ENCODE results near the gene MAN1A1. TPM values are rescaled to one million over a fixed set of nuclear protein-coding genes. Genes with fewer than 3 reads are reported as not detected.

MAN1A1 gene
- total RNA-seq, 1 donor from 2014 or later = 18.3 TPM

DNA sequence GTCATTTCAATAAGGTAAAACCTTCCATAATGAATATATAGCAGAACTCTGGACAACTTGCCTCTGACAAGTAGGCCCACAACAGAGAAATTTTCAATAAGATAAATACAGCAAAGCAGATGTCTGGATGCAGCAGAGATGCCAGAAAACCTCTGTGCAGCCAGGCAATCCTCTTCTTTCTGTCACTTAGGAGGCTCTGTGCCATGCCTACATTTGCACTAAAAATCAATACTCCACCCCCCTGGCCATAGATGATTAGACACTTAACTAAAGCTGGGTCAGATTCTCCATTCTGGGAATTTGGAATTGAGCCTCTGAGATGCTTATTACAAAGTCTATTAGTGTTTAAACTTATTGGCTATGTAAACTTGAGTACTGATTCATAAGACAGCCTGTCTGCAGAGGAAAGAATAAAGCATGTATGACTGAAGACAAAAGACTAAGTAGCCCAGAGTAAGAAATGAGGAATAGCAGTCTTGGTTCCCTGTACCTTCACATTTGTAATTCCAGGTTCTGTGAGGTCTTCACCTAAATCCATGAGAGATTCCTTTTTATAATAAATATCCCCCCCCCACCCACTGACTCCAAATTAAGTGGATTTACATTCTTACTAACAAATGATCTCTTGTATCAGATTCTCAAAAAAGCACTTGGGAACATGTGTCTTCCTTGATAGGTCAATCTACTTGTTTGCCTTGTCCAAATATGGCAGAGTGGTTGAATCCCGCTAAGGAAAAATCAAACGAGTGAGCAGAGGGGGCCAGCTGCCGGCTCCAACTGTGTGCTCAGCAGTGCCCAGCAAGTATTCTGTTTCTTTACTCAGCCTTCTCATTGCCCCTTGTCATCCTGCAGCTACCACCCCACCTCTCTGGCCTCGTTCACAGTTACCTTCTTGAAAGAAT lies 20.4 kb downstream of the MAN1A1 start:
- intact Hi-C loops (cut with micrococcal nuclease) = no loop called here
- ATAC-seq (no peak), DNase-seq (no peak)

- no peak for DNase-seq
- intact Hi-C loops (cut with micrococcal nuclease) = no loop called here
- ATAC-seq = no peak
Measured at GRCh38 chr6:119328254-119328653, 21.3 kb downstream of the MAN1A1 start.

GRCh38 chr6:119327810-119328209 lies 21.8 kb downstream of the MAN1A1 start:
- intact Hi-C loops (cut with micrococcal nuclease) = no loop called here
- DNase-seq (no peak), ATAC-seq (no peak)

GRCh38 chr6:119326291-119327005 lies 23.1 kb downstream of the MAN1A1 start:
- no peak for ATAC-seq
- intact Hi-C loops (cut with micrococcal nuclease) = no loop called here
- DNase-seq = no peak

GRCh38 chr6:119325559-119326265 lies 23.8 kb downstream of the MAN1A1 start:
- no peak for ATAC-seq
- intact Hi-C loops (cut with micrococcal nuclease) = no loop called here
- DNase-seq = no peak

GRCh38 chr6:119324718-119325117 lies 24.8 kb downstream of the MAN1A1 start:
- no peak for DNase-seq
- intact Hi-C loops (cut with micrococcal nuclease) = no loop called here
- ATAC-seq = peak; percentile 24

DNA sequence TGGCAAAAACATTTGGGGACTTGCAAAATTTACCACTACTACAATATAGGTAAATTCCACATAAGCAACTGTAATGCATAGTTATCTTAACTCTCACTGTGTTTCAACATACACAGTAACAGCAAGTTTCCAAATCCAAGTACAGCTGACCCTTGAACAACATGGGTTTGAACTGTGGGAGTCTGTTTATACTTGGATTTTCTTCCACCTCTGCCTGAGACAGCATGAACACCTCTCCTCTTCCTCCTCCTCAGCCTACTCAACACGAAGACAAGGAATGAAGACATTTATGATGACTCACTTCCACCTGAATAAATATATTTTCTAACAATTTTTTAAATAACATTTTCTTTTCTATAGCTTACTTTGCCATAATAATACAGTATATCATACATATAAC lies 25.6 kb downstream of the MAN1A1 start:
- ATAC-seq = no peak
- no peak for DNase-seq
- intact Hi-C loops (cut with micrococcal nuclease) = no loop called here

DNA sequence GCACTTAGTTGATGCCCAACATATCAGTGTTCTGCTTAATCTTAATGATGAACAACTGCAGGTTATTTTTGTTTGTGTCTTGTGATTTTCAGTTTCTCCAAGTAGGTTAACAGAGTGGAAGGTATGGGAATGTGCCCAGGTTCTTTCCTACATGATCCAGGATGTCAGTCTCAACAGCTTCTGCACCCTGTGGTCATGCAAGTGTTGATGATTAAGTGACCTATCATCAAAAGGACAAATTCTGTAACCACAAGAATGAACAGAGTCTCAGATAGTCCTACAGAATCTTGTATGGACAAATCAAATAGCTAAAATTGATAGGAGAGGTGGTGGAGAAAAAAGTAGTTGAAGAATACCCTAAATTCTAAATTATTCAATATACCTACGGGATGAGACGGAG lies 26.1 kb downstream of the MAN1A1 start:
- intact Hi-C loops (cut with micrococcal nuclease) = no loop called here
- DNase-seq (no peak), ATAC-seq (peak; percentile 27)

- intact Hi-C loops (cut with micrococcal nuclease) = no loop called here
- peak; percentile 51 for ATAC-seq
- no peak for DNase-seq
Measured at GRCh38 chr6:119322715-119323350, 26.7 kb downstream of the MAN1A1 start.

- ATAC-seq (peak; percentile 19), DNase-seq (no peak)
- intact Hi-C loops (cut with micrococcal nuclease) = no loop called here
Measured at GRCh38 chr6:119322034-119322433, 27.5 kb downstream of the MAN1A1 start.

- ATAC-seq (no peak), DNase-seq (no peak)
- intact Hi-C loops (cut with micrococcal nuclease) = no loop called here
Measured at GRCh38 chr6:119319694-119320093, 29.9 kb downstream of the MAN1A1 start.

- DNase-seq (no peak), ATAC-seq (no peak)
- intact Hi-C loops (cut with micrococcal nuclease) = no loop called here
Measured at GRCh38 chr6:119318730-119319129, 30.8 kb downstream of the MAN1A1 start.

- intact Hi-C loops (cut with micrococcal nuclease) = no loop called here
- DNase-seq = no peak
- no peak for ATAC-seq
Measured at GRCh38 chr6:119318176-119318575, 31.4 kb downstream of the MAN1A1 start.

- ATAC-seq = no peak
- DNase-seq = no peak
- intact Hi-C loops (cut with micrococcal nuclease) = no loop called here
Measured at GRCh38 chr6:119317007-119317406, 32.6 kb downstream of the MAN1A1 start.

DNA sequence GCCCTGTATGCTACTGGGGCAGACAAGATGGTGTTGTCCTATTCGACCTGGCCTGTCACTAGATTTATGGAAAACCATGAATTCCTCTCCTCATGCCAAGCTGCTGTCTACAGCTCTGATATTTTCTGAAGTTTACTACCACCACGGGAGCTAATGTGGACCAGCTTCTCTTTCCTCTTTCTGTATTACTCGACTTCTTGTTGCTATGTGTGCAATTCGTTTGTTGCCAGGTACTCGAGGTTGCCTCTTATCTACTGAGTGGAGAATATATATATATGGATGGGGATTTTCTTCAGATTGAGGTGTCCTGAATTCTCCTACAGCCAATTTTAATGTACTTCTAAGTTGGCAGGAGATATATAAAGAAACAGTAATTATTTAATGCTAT lies 34.7 kb downstream of the MAN1A1 start:
- DNase-seq (no peak), ATAC-seq (peak; percentile 22)
- intact Hi-C loops (cut with micrococcal nuclease) = no loop called here

DNA sequence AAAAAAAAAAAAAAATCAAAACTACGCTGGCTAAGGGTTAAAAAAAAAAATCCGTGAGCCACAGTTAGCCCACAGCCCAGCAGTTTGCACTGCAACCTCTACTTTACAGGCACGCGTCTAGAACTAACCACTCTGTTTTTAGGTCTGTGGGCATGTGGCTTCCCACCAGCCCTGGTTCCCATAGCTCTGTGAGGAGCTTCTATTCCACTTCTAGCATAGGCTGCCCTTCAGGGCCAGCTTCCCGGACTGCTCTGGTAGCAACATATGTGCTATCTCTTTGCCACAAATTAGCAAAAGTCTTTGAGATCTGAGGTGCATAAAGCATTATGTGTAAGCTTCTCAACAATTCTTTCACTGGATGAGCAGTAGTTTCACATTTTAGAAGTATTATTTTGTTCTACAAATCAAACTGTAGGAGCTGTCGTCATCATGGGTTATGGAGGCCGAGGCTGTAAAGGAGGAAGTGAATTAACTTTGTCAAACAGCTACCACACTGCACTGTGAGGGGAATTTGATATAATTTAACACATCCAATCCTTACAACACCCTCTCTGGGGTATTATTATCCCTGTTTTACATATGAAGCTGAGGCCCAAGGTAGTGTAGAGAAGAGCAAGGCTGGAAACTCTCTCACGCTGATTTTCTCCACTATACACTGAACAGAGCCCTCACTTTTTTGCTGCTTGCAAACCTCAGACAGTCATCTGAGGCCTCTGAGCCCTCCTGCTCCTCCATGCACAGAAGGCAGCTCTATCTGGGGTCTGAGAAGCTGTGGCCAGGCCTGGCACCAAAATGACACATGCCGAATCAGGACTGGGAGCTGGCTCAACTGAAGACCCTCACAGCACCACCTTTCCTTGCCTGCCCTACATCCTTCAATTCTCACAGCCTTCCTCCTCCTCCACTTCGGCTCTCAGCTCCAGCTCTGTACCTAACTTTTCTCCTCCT lies 35.4 kb downstream of the MAN1A1 start:
- ATAC-seq (peak; percentile 39), DNase-seq (no peak)
- intact Hi-C loops (cut with micrococcal nuclease) = no loop called here

DNA sequence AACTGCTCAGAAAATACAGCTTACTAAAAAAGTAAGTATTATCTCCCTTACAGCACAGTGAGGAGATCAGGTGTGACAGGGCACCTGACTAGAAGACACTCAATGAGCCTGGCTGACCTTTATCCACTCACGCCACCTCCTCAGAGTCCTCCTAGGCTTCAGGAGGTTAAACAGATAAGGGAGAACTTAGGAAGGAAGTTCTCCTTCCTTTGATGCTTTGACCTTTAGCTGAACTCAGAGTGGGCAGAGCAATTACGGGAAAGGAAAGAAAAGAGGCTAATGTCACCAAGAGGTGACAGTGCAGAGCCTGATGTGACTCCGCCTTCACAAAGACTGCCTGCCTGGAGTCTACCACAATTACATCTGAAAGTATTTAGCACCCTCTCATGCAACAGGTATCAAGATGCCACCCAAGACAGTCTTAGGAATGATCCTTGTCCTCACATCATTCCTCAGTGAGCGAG lies 36.7 kb downstream of the MAN1A1 start:
- peak; percentile 58 for ATAC-seq
- DNase-seq = no peak
- intact Hi-C loops (cut with micrococcal nuclease) = no loop called here

DNA sequence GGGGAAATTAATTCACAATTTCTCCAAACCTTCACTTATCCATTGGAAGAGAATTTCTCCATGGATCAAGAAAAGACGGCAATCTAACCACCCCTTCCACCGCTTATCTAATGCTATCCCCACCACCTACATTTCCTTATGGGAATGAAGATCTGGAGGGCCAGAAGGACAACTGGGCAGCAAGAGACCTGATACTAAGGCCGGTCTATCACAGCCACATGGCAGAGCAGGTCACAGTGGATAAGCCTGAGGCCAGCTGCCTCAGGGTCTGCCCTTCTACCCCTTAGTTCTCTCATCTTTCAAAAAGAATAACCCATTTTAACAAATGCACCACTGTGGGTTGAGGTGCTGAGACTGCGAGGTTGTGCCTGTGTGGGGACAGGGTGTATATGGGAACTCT lies 37.1 kb downstream of the MAN1A1 start:
- intact Hi-C loops (cut with micrococcal nuclease) = no loop called here
- ATAC-seq (no peak), DNase-seq (no peak)
